Gastrocnemius medialis (tissue), 4 donors: ENCODE data around the gene AFF3. TPM values are rescaled to one million over a fixed set of nuclear protein-coding genes. Genes with fewer than 3 reads are reported as not detected.

Experiments
- ATAC-seq, 2 donors: fragments of 150-250 bp; one replicate each; pipeline ENCODE4 v1.9.1; 2016
- DNase-seq, 2 donors: peaks; one replicate each; pipeline ENCODE4 v3.0.0-alpha.2; 2019
- H3K27ac ChIP-seq, 4 donors: fragments of 200-600 bp; sonication (generic); 1 replicate in 1 of 4; 2 replicates in 3 of 4; pipeline ENCODE4 v1.5.1; 2016 to 2018; ENCODE audit warnings: mild to moderate bottlenecking in 2 of 4, moderate library complexity in 1 of 4
- H3K27me3 ChIP-seq, 3 donors: fragments of 200-600 bp; sonication (generic) in 2 of 3; 1 replicate in 1 of 3; 2 replicates in 2 of 3; pipeline versions ENCODE4 v1.5.1 to v1.6.0; 2016 to 2019; ENCODE audit warnings: mild to moderate bottlenecking in 1 of 3, moderate library complexity in 1 of 3
- H3K36me3 ChIP-seq, 2 donors: fragments of 200-600 bp; sonication (generic) in 1 of 2; one replicate each; pipeline ENCODE4 v1.5.1; 2017 to 2018
- H3K4me1 ChIP-seq, 2 donors: fragments of 200-600 bp; sonication (generic) in 1 of 2; one replicate each; pipeline ENCODE4 v1.5.1; 2016 to 2017; ENCODE audit warnings: mild to moderate bottlenecking in 2 of 2
- H3K4me3 ChIP-seq, 4 donors: fragments of 200-600 bp; sonication (generic) in 3 of 4; 1 replicate in 1 of 4; 2 replicates in 3 of 4; pipeline ENCODE4 v1.5.1; 2016 to 2019; ENCODE audit warnings: mild to moderate bottlenecking in 2 of 4
- H3K9me3 ChIP-seq, 3 donors: fragments of 200-600 bp; sonication (generic) in 2 of 3; 1 replicate in 1 of 3; 2 replicates in 2 of 3; pipeline ENCODE4 v1.5.1; 2016 to 2019
- POLR2A ChIP-seq, 2 donors: fragments of 450-650 bp; IDR thresholded peaks; one replicate each; pipeline ENCODE4 v1.6.1; 2017; ENCODE audit warnings: antibody characterized with exemption in 2 of 2, mild to moderate bottlenecking in 2 of 2, moderate library complexity in 2 of 2
- in situ Hi-C, 4 donors: fragments of 200-750 bp; cut with MboI; loops; one replicate each; pipeline versions ENCODE4 v1.15.0 to v1.8.0; 2017; ENCODE audit warnings: low sequenced_read_pairs in 4 of 4
- intact Hi-C: fragments of 100-400 bp; cut with DNase I; formaldehyde crosslinking; loops from one replicate; pipeline ENCODE4 v1.15.1; 2023; ENCODE audit warnings: low total_unique reads
- total RNA-seq, 4 donors: library from RNA; depleted of rRNA; stranded (reverse); fragments of >200 nt; gene quantifications; one replicate each; pipeline versions ENCODE4 v1.1.0 to v1.2.3, GENCODE V29; 2016
- TF ChIP-seq, protein P1 (sequence below), 5 experiments: fragments of 450-650 bp in 3 of 5; fragments of 200-600 bp in 2 of 5; sonication (generic) in 2 of 5; IDR thresholded peaks in 4 of 5; conservative IDR thresholded peaks in 1 of 5; 1 replicate in 4 of 5; 2 replicates in 1 of 5; pipeline ENCODE4 v1.5.1; 2016 to 2019; ENCODE audit warnings: antibody characterized with exemption in 5 of 5, mild to moderate bottlenecking in 3 of 5, moderate library complexity in 3 of 5

AFF3 gene
- total RNA-seq, 4 donors from 2014 or later: 0.22 to 0.55 (median 0.47) TPM

DNA sequence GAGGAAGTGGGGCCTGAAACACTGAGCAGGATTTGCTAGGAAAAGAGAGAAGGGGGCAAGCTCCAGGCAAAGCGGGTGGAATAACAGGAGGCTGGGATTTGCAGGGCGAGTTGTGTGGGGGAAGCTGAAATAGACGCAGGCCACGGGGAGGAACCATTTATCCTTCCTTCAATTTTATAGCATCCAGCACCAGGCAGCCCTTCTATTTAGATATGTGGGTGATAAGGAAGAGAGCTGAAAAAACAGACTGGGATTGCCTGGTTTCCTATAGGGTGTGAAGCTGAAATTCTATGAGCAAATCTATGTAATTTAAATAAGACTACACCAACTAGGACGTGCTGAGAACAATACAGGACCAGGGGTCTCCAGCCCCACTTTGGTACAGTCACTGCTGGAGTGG lies 520.6 kb downstream of the AFF3 start:
- H3K27me3 ChIP-seq: no peaks in the 10 kb centered on the region
- H3K36me3 ChIP-seq: no peaks in the 10 kb centered on the region
- intact Hi-C loops (no loop called here), in situ Hi-C loops (no loop called here)
- no peak for TF ChIP-seq POLR2A (IDR thresholded peaks at IDR 0.05)
- TF ChIP-seq, protein P1, sequence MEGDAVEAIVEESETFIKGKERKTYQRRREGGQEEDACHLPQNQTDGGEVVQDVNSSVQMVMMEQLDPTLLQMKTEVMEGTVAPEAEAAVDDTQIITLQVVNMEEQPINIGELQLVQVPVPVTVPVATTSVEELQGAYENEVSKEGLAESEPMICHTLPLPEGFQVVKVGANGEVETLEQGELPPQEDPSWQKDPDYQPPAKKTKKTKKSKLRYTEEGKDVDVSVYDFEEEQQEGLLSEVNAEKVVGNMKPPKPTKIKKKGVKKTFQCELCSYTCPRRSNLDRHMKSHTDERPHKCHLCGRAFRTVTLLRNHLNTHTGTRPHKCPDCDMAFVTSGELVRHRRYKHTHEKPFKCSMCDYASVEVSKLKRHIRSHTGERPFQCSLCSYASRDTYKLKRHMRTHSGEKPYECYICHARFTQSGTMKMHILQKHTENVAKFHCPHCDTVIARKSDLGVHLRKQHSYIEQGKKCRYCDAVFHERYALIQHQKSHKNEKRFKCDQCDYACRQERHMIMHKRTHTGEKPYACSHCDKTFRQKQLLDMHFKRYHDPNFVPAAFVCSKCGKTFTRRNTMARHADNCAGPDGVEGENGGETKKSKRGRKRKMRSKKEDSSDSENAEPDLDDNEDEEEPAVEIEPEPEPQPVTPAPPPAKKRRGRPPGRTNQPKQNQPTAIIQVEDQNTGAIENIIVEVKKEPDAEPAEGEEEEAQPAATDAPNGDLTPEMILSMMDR (IDR thresholded peaks at IDR 0.05 in 4 of 5, conservative IDR thresholded peaks at IDR 0.05 in 1 of 5): no peak
- ATAC-seq: no peak
- no peaks in the 10 kb centered on the region for H3K4me1 ChIP-seq
- no peaks in the 10 kb centered on the region for H3K9me3 ChIP-seq
- H3K4me3 ChIP-seq: no peak overlapping the region
- no peak overlapping the region for H3K27ac ChIP-seq
- DNase-seq: no peak

DNA sequence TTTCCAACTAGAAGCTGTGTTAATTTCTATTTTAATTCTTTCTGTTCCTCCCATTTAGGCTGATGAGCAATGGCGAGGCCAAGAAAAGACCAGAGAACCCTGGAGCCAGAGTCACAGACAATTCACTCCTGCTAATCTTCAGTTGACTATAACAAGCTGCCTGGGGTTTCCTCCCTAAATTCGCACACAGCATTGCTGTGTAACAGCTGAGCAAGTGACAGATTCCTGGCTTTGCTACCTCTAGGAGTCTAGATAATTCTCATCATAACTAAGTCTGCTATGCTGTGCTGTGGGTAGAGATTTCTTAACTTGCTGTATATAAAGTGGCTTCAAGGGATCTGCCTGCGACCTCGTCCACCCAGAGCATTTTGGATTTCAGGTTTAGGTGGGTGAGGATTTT lies 521.3 kb downstream of the AFF3 start:
- Histone ChIP-seq H3K4me3 (no peak overlapping the region), H3K4me1 (no peaks in the 10 kb centered on the region), H3K36me3 (no peaks in the 10 kb centered on the region), H3K27me3 (no peaks in the 10 kb centered on the region), H3K27ac (no peak overlapping the region), H3K9me3 (no peaks in the 10 kb centered on the region)
- TF ChIP-seq POLR2A (IDR thresholded peaks at IDR 0.05): no peak
- TF ChIP-seq, protein P1 (IDR thresholded peaks at IDR 0.05 in 4 of 5, conservative IDR thresholded peaks at IDR 0.05 in 1 of 5): no peak
- no peak for ATAC-seq
- in situ Hi-C loops (no loop called here), intact Hi-C loops (no loop called here)
- DNase-seq: no peak

DNA sequence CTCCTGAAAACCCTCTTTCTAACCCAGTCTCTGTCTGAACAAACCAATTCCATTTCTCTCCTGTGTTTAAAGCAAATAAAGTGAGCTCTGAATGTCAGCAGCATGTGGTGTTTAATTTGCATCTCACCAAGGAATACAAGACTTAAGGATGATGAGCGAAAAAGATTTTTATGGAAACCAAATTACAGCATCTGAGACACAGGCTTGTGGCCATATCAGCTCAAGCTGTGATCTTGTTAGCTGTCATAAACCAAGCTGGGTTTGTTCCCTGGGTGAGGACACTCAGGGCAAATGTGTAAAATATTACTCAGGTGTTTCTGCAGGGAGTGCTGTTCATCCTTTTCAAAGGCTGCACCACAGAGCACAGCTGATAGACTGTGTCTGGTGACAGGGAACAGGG lies 523.2 kb downstream of the AFF3 start:
- no peak overlapping the region for H3K27ac ChIP-seq
- DNase-seq: no peak
- no peaks in the 10 kb centered on the region for H3K27me3 ChIP-seq
- no peak overlapping the region for H3K4me3 ChIP-seq
- no peaks in the 10 kb centered on the region for H3K36me3 ChIP-seq
- no peaks in the 10 kb centered on the region for H3K9me3 ChIP-seq
- in situ Hi-C loops (no loop called here), intact Hi-C loops (no loop called here)
- TF ChIP-seq, protein P1 (IDR thresholded peaks at IDR 0.05 in 4 of 5, conservative IDR thresholded peaks at IDR 0.05 in 1 of 5): no peak
- no peak for TF ChIP-seq POLR2A (IDR thresholded peaks at IDR 0.05)
- no peaks in the 10 kb centered on the region for H3K4me1 ChIP-seq
- ATAC-seq: no peak

DNA sequence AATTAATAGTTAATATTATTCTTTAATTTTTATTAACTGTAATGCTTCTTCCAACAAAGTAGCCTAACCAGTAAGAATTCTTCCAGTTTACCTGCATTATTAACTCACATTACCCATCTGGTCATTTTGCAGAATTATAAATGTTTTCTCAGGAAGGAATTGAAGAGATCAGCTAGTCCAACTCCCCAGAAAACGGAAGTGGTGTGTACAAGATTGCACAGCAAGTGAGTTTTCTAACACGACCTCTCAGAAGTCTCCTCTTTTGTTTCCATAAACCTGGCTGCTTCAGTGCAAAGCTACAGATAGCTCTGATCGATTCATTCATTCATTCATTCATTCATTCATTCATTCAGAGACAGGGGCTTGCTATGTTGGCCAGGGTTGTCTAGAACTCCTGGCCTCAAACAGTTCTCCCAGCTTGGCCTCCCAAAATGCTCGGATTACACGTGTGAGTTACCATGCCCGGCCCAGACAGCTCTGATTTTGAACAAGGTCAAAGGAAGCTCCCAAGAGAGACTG lies 523.8 kb downstream of the AFF3 start:
- no peak overlapping the region for H3K4me3 ChIP-seq
- in situ Hi-C loops: no loop called here
- TF ChIP-seq, protein P1 (IDR thresholded peaks at IDR 0.05 in 4 of 5, conservative IDR thresholded peaks at IDR 0.05 in 1 of 5): no peak
- no peak for TF ChIP-seq POLR2A (IDR thresholded peaks at IDR 0.05)
- ATAC-seq (no peak), DNase-seq (no peak)
- no peaks in the 10 kb centered on the region for H3K9me3 ChIP-seq
- no peaks in the 10 kb centered on the region for H3K4me1 ChIP-seq
- H3K27me3 ChIP-seq: no peaks in the 10 kb centered on the region
- intact Hi-C loops: no loop called here
- H3K27ac ChIP-seq: no peak overlapping the region
- no peaks in the 10 kb centered on the region for H3K36me3 ChIP-seq

DNA sequence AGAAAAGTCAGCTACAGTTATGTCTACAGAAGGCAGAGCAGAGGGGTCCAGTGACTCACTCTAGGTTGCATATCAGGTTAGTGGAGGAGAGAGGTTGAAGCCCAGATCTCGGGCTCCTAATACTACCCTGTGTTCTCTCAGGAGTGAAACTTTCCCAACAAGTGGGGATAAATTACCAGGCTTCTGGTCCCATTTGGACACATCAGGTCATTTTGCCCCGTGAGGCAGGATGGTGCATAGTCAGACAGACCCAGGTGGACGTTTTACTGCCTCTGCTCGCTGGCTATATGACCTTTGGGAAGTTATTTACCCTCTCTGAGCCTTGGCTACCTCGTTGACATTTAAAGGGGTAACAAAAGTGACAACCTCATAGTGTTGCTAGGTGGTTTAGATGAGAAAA lies 524.6 kb downstream of the AFF3 start:
- in situ Hi-C loops: no loop called here
- no peak overlapping the region for H3K27ac ChIP-seq
- no peaks in the 10 kb centered on the region for H3K4me1 ChIP-seq
- DNase-seq (no peak), ATAC-seq (no peak)
- intact Hi-C loops: no loop called here
- no peaks in the 10 kb centered on the region for H3K9me3 ChIP-seq
- H3K4me3 ChIP-seq: no peak overlapping the region
- TF ChIP-seq, protein P1 (IDR thresholded peaks at IDR 0.05 in 4 of 5, conservative IDR thresholded peaks at IDR 0.05 in 1 of 5): no peak
- TF ChIP-seq POLR2A (IDR thresholded peaks at IDR 0.05): no peak
- H3K36me3 ChIP-seq: no peaks in the 10 kb centered on the region
- H3K27me3 ChIP-seq: no peaks in the 10 kb centered on the region
